ENCODE results near the gene MARCHF10. TPM values are rescaled to one million over a fixed set of nuclear protein-coding genes. Genes with fewer than 3 reads are reported as not detected.

MARCHF10 gene
- total and polyA plus RNA-seq, 2 donors (not counting 3 experiments of a cell fraction or from before 2014, with no cell fraction given) = 0.11 TPM; not detected in 1

GRCh38 chr17:62809656-62810055 lies 1.5 kb upstream of the MARCHF10 start:
- H4K20me1 ChIP-seq (replicated peaks; ENCODE audit: control insufficient read depth, extremely low read depth, insufficient read depth, low read length) = no peaks in the 10 kb centered on the region
- H3K9ac ChIP-seq (replicated peaks; ENCODE audit: extremely low read depth, insufficient read depth, low read length) = no peak overlapping the region
- no peak overlapping the region for H3K4me3 ChIP-seq (replicated peaks in 1 of 3; ENCODE audit: insufficient read depth in 1 of 3, low read depth in 1 of 3, low read length in 3 of 3)
- ChIA-PET CTCF (interaction anchor here (1.1 kb wide), 1 partner anchor 32 kb away, joined by 3 read pairs; no protein-coding TSS in a partner anchor), POLR2A (no interaction called here)
- H3K27me3 ChIP-seq (ENCODE audit: control insufficient read depth in 2 of 2, insufficient read depth in 2 of 2, low read length in 2 of 2) = no peaks in the 10 kb centered on the region
- no peaks in the 10 kb centered on the region for H3K79me2 ChIP-seq (ENCODE audit: control insufficient read depth, insufficient read depth, low read length)
- H3K9me3 ChIP-seq (replicated peaks; ENCODE audit: control insufficient read depth, insufficient read depth, low read length) = no peaks in the 10 kb centered on the region
- no peak overlapping the region for H2AFZ ChIP-seq (ENCODE audit: low read depth, low read length)
- DNase-seq (ENCODE audit: low read depth, low spot score) = no peak
- no peaks in the 10 kb centered on the region for H3K9me1 ChIP-seq (replicated peaks; ENCODE audit: control insufficient read depth, extremely low read depth, insufficient read depth, low read length)
- intact Hi-C loops (cut with micrococcal nuclease) (no loop called here), dilution Hi-C loops (cut with MboI; ENCODE audit: extremely low pct_ligation_motif_present, low sequenced_read_pairs) (no loop called here)
- no TSS peak for BruUV-seq (replicated peaks)
- H3K4me1 ChIP-seq (ENCODE audit: control insufficient read depth, extremely low read depth, insufficient read depth, low read length) = no peaks in the 10 kb centered on the region
- H3K27ac ChIP-seq (ENCODE audit: insufficient read depth, low read depth, low read length) = no peak overlapping the region
- H3K36me3 ChIP-seq (ENCODE audit: control insufficient read depth in 2 of 2, extremely low read depth in 1 of 2, insufficient read depth in 2 of 2, low read length in 2 of 2) = no peaks in the 10 kb centered on the region
- H3K4me2 ChIP-seq (ENCODE audit: insufficient read depth, low read length) = no peak overlapping the region
- TF ChIP-seq MYC (IDR thresholded peaks at IDR 0.05; ENCODE audit: low read depth, low read length) (no peak), FOS (IDR thresholded peaks at IDR 0.05; ENCODE audit: borderline replicate concordance, insufficient read depth, low read length) (no peak), GATA2 (IDR thresholded peaks at IDR 0.05; ENCODE audit: insufficient read depth, insufficient read length, low read depth, low read length) (no peak), POLR2AphosphoS5 (IDR thresholded peaks at IDR 0.05; ENCODE audit: insufficient read depth, low read depth, low read length) (no peak), JUN (IDR thresholded peaks at IDR 0.05; ENCODE audit: borderline replicate concordance, insufficient read depth, insufficient read length, low read depth) (no peak), EZH2 (IDR thresholded peaks at IDR 0.05; ENCODE audit: borderline replicate concordance, low read depth, low read length, severe bottlenecking) (no peak), POLR2A (IDR thresholded peaks at IDR 0.05; ENCODE audit: low read depth, low read length) (no peak)
- TF ChIP-seq, protein P1, sequence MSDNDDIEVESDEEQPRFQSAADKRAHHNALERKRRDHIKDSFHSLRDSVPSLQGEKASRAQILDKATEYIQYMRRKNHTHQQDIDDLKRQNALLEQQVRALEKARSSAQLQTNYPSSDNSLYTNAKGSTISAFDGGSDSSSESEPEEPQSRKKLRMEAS (IDR thresholded peaks at IDR 0.05; ENCODE audit: insufficient read depth, insufficient read length) = no peak
- TF ChIP-seq, protein P2, sequence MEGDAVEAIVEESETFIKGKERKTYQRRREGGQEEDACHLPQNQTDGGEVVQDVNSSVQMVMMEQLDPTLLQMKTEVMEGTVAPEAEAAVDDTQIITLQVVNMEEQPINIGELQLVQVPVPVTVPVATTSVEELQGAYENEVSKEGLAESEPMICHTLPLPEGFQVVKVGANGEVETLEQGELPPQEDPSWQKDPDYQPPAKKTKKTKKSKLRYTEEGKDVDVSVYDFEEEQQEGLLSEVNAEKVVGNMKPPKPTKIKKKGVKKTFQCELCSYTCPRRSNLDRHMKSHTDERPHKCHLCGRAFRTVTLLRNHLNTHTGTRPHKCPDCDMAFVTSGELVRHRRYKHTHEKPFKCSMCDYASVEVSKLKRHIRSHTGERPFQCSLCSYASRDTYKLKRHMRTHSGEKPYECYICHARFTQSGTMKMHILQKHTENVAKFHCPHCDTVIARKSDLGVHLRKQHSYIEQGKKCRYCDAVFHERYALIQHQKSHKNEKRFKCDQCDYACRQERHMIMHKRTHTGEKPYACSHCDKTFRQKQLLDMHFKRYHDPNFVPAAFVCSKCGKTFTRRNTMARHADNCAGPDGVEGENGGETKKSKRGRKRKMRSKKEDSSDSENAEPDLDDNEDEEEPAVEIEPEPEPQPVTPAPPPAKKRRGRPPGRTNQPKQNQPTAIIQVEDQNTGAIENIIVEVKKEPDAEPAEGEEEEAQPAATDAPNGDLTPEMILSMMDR (IDR thresholded peaks at IDR 0.05; ENCODE audit: extremely low read depth in 1 of 2, insufficient read depth in 1 of 2, low read depth in 1 of 2, low read length in 2 of 2) = no peak
- FAIRE-seq = no peak
